Lower leg skin (tissue), 4 donors: ENCODE data around the gene REG1A. TPM values are rescaled to one million over a fixed set of nuclear protein-coding genes. Genes with fewer than 3 reads are reported as not detected.

Source experiments
- DNase-seq, 2 donors: peaks; one replicate each; pipeline ENCODE4 v3.0.0-alpha.2; 2019; ENCODE audit warnings: low spot score in 2 of 2
- H3K4me3 ChIP-seq: fragments of 200-600 bp; sonication (generic); 2 replicates; pipeline ENCODE4 v1.5.1; 2017; ENCODE audit warnings: mild to moderate bottlenecking, low read depth; ENCODE audit not compliant: poor library complexity, severe bottlenecking
- POLR2A ChIP-seq, 2 donors: fragments of 450-650 bp; IDR thresholded peaks; one replicate each; pipeline ENCODE4 v1.6.1; 2016 to 2017; ENCODE audit warnings: antibody characterized with exemption in 2 of 2, mild to moderate bottlenecking in 1 of 2, moderate library complexity in 1 of 2
- WGBS, 2 donors: methylation state at CpG; one replicate each; pipeline ENCODE4 v1.1.5; 2018; 5-methylcytosine and 5-hydroxymethylcytosine counted together
- intact Hi-C: fragments of 100-400 bp; cut with DNase I; formaldehyde crosslinking; loops from one replicate; pipeline ENCODE4 v1.15.0; 2023; ENCODE audit warnings: low total_unique reads
- total RNA-seq, 4 donors: library from RNA; depleted of rRNA; stranded (reverse); fragments of >200 nt; gene quantifications; one replicate each; pipeline ENCODE4 v1.1.0, GENCODE V29; 2016
- TF ChIP-seq, protein P1 (sequence below), 3 donors: fragments of 450-650 bp; IDR thresholded peaks; one replicate each; pipeline ENCODE4 v1.5.1; 2016; ENCODE audit warnings: antibody characterized with exemption in 3 of 3, mild to moderate bottlenecking in 3 of 3, moderate library complexity in 2 of 3

The REG1A gene, protein sequence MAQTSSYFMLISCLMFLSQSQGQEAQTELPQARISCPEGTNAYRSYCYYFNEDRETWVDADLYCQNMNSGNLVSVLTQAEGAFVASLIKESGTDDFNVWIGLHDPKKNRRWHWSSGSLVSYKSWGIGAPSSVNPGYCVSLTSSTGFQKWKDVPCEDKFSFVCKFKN
- total RNA-seq, result 1 to 10 TPM in 1 of 4 donors, not detected in 3; 1.2 TPM

DNA sequence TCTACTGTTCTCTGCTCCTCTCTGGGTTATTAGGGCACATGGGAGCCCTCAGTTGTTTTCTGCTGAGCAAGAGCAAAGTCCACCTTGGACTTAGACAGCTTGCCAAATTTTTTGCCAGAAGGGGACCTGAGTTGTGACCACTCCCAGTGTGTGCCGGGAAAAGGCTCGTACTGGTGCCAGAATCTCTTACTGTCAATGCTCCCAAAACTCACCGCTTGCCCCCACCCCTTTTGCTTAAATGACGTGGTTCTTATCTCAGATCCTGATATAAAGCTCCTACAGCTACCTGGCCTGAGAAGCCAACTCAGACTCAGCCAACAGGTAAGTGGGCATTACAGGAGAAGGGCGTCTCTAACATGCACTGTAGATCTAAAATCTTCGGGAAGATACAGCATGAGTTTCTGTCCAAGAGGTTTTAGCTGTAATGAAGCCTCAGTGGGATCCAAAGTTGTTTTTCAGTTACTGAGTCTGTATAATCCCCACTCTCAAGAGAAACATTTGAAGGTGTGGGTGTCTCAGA is at the start of gene REG1A:
REG1A (plus strand) TSS at position 295 of the 520 bp plus-strand sequence. CDS start 374 bp downstream, outside the sequence.
- 65 to 92% methylated on average over 6 of the region's 6 CpGs for WGBS, 2 donors
- no peak within 1 kb of the TSS for H3K4me3 ChIP-seq
- no peak for DNase-seq
- intact Hi-C loops, result no loop called here
- no peak for TF ChIP-seq POLR2A (IDR thresholded peaks at IDR 0.05)
- TF ChIP-seq, protein P1, sequence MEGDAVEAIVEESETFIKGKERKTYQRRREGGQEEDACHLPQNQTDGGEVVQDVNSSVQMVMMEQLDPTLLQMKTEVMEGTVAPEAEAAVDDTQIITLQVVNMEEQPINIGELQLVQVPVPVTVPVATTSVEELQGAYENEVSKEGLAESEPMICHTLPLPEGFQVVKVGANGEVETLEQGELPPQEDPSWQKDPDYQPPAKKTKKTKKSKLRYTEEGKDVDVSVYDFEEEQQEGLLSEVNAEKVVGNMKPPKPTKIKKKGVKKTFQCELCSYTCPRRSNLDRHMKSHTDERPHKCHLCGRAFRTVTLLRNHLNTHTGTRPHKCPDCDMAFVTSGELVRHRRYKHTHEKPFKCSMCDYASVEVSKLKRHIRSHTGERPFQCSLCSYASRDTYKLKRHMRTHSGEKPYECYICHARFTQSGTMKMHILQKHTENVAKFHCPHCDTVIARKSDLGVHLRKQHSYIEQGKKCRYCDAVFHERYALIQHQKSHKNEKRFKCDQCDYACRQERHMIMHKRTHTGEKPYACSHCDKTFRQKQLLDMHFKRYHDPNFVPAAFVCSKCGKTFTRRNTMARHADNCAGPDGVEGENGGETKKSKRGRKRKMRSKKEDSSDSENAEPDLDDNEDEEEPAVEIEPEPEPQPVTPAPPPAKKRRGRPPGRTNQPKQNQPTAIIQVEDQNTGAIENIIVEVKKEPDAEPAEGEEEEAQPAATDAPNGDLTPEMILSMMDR (IDR thresholded peaks at IDR 0.05), result no peak

DNA sequence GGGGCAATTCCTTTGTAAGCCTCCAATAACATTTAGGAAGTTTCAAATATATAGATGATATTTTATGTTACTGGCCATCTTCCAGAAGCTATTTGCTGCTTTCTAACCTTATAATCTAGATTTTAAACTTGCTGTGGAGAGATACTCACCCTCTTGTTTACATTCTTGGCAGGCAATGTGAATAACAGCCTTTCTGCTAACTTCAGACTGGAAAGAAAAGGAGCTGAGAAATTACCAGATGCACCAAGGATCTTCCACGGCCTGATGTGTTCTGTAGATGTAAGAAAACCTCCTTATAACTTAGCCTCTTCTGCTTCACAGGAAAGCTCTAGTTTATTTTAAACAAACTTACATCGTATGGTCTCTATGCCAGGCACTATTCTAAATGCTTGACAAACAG is 49.2 kb upstream of the REG1A start:
- intact Hi-C loops, result no loop called here
- TF ChIP-seq, protein P1 (IDR thresholded peaks at IDR 0.05), result no peak
- TF ChIP-seq POLR2A (IDR thresholded peaks at IDR 0.05), result no peak
- no peak overlapping the region for H3K4me3 ChIP-seq
- 60 to 81% methylated on average over 2 of the region's 2 CpGs for WGBS, 2 donors
- DNase-seq, result no peak

DNA sequence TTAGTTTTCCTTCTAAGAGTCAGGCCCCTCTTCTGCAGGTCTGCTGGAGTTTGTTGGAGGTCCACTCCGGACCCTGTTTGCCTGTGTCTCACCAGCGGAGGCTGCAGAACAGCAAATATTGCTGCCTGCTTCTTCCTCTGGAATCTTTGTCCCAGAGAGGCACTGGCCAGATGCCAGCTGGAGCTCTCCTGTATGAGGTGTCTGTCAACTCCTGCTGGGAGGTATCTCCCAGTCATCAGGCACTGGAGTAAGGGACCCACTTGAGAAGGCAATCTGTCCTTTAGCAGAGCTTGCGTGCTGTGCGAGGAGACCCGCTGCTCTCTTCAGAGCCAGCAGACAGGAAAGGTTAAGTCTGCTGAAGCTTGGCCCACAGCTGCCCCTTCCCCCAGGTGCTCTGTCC is 37.3 kb upstream of the REG1A start:
- 87 to 92% methylated on average over 5 of the region's 5 CpGs for WGBS, 2 donors
- no peak overlapping the region for H3K4me3 ChIP-seq
- intact Hi-C loops, result no loop called here

DNA sequence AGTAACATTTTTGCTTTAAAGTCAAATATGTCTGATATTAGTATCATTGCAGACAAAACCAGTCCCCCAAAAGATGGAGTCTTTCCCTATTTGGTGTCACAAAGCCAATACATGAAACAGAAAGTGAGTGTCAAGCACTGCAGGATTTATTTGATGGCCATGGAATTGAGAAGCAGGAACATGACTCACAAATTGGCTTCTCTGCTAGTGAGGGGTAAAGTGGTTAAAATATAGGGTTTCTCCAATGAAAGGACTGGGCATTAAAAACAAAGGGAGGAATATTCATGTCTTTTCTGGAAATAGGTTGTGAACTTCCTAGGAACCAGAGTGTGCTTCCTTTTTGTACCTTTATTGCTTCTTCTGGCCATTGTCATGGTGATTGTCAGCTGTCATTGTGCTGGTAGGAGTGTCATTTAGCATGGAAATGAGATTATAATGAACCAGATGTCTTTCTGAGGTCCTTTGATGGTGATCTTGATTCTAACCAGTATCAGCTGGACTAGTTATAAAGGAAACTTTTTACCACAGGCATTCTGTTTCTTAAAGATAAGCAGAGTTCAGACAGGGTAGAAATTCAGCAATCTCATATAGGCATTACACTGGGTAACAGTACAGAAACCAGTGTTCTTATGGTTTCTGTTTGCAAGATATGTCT is 36.6 kb upstream of the REG1A start:
- intact Hi-C loops, result no loop called here
- DNase-seq, result no peak
- TF ChIP-seq POLR2A (IDR thresholded peaks at IDR 0.05), result no peak

More for the DNA sequence above, 37.3 kb upstream of the REG1A start:
- DNase-seq, result no peak
- TF ChIP-seq POLR2A (IDR thresholded peaks at IDR 0.05), result no peak
- TF ChIP-seq, protein P1 (IDR thresholded peaks at IDR 0.05), result no peak

DNA sequence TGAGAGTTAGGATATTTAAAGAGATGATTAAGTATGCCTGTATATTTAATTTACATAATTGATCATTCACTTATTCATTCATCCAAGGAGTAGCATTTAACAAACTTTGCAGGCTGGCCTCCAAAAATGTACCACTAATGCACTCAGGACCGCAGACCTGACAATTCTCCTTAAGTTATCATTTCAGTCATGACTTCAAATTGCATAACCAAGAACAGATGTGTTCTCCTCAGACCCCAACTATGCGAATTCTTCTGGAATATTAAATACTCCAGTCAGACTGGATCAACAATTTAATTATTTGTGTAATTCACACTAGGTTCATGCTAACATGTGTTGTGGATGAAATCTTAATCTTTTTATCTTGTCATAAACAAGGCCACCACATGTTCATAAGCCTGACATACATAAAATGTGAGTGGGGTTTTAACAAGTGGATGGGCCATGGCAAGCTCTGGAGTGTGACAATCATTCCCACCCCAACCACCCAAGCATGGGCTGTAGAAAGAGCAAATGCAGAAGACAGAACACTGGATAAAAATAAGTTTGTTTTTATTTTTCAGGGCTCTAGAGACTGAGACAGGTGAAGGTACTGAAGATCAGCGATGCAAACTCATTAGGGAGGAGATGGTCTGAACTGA is 35.7 kb upstream of the REG1A start:
- H3K4me3 ChIP-seq, result no peak overlapping the region
- 64 to 68% methylated on average over 3 of the region's 3 CpGs for WGBS, 2 donors
- no peak for DNase-seq
- intact Hi-C loops, result no loop called here
- no peak for TF ChIP-seq POLR2A (IDR thresholded peaks at IDR 0.05)
- TF ChIP-seq, protein P1 (IDR thresholded peaks at IDR 0.05), result no peak

More for the DNA sequence above, 36.6 kb upstream of the REG1A start:
- H3K4me3 ChIP-seq, result no peak overlapping the region

DNA sequence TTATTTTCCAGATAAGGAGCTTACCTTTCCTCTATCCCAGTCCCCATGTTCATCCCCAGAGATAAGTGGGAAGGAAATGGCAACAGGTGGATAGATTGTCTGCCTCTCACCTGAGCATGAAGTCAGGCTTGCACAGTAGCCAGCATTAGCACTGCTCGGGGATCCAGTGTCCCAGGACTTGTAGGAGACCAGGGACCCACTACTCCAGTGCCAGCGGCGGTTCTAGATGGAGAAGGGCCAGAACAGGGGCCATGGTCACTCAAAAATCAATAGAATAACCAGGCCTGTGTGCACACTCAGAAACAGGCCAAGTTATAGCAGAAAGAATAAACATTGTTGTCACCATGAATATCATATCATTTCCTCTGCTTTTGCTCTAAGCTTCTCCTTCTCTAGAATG is 34.9 kb upstream of the REG1A start:
- 75 to 76% methylated on average over 3 of the region's 3 CpGs for WGBS, 2 donors
- intact Hi-C loops, result no loop called here
- DNase-seq, result no peak
- no peak overlapping the region for H3K4me3 ChIP-seq
- TF ChIP-seq, protein P1 (IDR thresholded peaks at IDR 0.05), result no peak
- TF ChIP-seq POLR2A (IDR thresholded peaks at IDR 0.05), result no peak
